DND-41 (cell line): Measurements from ENCODE around the gene GAREM2.

Source experiments
- CTCF ChIP-seq: IDR thresholded peaks from 2 replicates; pipeline ENCODE4 v1.5.1; 2012; ENCODE audit warnings: borderline replicate concordance, low read length, moderate library complexity, mild to moderate bottlenecking; ENCODE audit not compliant: poor library complexity, severe bottlenecking; ENCODE audit errors: extremely low read depth
- EZH2 ChIP-seq: IDR thresholded peaks from 3 replicates; pipeline ENCODE4 v1.6.1; 2012; ENCODE audit warnings: borderline replicate concordance, low read depth, mild to moderate bottlenecking, moderate library complexity, low read length, inconsistent platforms; ENCODE audit not compliant: severe bottlenecking

GRCh38 chr2:26224095-26224494 is 51.2 kb downstream of the GAREM2 start:
- TF ChIP-seq CTCF (no peak), EZH2 (no peak)
